A549 (cell line): ENCODE data around the gene PLEKHG4B.

Experiments
- CHD2 ChIP-seq: fragments of 150-350 bp; IDR thresholded peaks from 2 replicates; pipeline ENCODE4 v1.6.1; 2014; ENCODE audit warnings: low read length; ENCODE audit not compliant: partially characterized antibody
- POLR2A ChIP-seq: IDR thresholded peaks from 2 replicates; pipeline ENCODE4 v1.6.1; 2012; ENCODE audit warnings: mild to moderate bottlenecking, low read length
- SMC3 ChIP-seq: fragments of >200 bp; sonication (Bioruptor Twin); formaldehyde crosslinking; IDR thresholded peaks from 3 replicates; pipeline ENCODE4 v1.6.1; 2018; ENCODE audit warnings: inconsistent platforms
- TF ChIP-seq, protein P1 (sequence below): fragments of >200 bp; sonication (Bioruptor Twin); formaldehyde crosslinking; IDR thresholded peaks from 3 replicates; pipeline ENCODE4 v1.5.1; 2016

DNA sequence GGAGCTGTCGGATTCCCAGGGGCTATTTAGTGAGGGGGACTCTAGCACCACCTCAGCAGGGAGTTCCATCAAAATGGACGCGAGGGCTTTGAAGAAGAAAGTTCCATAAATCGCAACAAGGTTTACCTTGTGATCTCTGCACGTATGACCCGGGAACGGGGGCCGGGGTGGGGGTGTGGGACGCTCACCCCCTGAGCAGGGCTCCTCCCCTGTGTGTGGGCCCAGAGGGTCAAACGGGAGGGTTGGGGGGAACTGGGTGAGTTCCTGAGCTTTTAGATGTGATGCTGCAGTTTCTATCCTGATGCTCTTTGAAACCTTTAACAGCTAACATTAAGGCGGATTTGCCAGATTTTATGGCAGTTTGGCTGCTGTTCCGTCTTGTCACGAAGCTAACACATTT, 80.5 kb downstream of the PLEKHG4B start:
- TF ChIP-seq SMC3 (no peak), POLR2A (no peak), CHD2 (no peak)
- TF ChIP-seq, protein P1, sequence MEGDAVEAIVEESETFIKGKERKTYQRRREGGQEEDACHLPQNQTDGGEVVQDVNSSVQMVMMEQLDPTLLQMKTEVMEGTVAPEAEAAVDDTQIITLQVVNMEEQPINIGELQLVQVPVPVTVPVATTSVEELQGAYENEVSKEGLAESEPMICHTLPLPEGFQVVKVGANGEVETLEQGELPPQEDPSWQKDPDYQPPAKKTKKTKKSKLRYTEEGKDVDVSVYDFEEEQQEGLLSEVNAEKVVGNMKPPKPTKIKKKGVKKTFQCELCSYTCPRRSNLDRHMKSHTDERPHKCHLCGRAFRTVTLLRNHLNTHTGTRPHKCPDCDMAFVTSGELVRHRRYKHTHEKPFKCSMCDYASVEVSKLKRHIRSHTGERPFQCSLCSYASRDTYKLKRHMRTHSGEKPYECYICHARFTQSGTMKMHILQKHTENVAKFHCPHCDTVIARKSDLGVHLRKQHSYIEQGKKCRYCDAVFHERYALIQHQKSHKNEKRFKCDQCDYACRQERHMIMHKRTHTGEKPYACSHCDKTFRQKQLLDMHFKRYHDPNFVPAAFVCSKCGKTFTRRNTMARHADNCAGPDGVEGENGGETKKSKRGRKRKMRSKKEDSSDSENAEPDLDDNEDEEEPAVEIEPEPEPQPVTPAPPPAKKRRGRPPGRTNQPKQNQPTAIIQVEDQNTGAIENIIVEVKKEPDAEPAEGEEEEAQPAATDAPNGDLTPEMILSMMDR, result no peak
